Panc1 (cell line): Measurements from ENCODE around the gene STK24.

Source experiments
- POLR2AphosphoS5 ChIP-seq: IDR thresholded peaks from 2 replicates; pipeline ENCODE4 v1.6.1; 2012; ENCODE audit warnings: mild to moderate bottlenecking, low read depth, low read length, moderate library complexity
- TCF7L2 ChIP-seq: IDR thresholded peaks from 2 replicates; pipeline ENCODE4 v1.6.1; 2011; ENCODE audit warnings: mild to moderate bottlenecking, low read depth, low read length, inconsistent platforms
- TF ChIP-seq, protein P1 (sequence below): fragments of 450-650 bp; IDR thresholded peaks from 2 replicates; pipeline ENCODE4 v1.5.1; 2017; ENCODE audit warnings: mild to moderate bottlenecking

DNA sequence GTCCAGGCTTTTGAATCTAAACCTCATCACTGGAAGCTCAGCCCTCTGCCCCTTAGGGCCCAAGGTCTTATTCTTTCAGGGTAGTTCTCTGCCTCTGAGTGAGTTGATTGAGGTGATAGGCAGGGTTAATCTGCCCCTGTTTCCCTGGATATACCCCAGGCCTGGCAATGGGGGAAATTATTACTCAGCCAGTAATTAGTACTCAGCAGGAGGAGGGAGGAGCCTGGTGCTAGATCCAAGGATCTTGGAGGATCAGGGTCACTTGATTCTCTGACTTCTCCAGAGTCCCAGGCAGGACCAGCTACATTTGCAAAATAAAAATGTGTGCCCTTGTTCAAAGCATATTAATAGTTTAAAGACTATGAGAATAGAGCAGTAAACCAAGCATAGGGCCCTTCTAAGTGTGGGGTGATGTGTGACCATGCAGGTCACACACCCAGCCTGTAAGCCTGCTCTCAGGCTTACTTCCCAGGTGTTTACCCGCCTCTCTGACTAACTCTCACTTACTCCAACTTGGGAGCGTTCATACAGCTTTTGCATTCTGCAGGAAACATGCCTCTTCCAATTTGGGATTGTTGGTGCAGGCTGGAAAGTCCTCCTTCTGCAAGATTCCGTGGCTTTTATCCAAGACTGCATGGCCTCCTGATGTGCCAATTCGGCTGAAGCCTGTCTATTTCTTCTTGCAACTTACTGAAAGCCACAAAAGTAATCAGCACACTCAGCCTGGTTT is 7.9 kb upstream of the STK24 start:
- TF ChIP-seq, protein P1, sequence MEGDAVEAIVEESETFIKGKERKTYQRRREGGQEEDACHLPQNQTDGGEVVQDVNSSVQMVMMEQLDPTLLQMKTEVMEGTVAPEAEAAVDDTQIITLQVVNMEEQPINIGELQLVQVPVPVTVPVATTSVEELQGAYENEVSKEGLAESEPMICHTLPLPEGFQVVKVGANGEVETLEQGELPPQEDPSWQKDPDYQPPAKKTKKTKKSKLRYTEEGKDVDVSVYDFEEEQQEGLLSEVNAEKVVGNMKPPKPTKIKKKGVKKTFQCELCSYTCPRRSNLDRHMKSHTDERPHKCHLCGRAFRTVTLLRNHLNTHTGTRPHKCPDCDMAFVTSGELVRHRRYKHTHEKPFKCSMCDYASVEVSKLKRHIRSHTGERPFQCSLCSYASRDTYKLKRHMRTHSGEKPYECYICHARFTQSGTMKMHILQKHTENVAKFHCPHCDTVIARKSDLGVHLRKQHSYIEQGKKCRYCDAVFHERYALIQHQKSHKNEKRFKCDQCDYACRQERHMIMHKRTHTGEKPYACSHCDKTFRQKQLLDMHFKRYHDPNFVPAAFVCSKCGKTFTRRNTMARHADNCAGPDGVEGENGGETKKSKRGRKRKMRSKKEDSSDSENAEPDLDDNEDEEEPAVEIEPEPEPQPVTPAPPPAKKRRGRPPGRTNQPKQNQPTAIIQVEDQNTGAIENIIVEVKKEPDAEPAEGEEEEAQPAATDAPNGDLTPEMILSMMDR, result no peak
- TF ChIP-seq POLR2AphosphoS5 (no peak), TCF7L2 (no peak)
